NB4 (cell line): Measurements from ENCODE around the gene MESP1.

Source experiments
- POLR2A ChIP-seq: IDR thresholded peaks from 2 replicates; pipeline ENCODE4 v1.6.1; 2011; ENCODE audit warnings: mild to moderate bottlenecking; ENCODE audit not compliant: insufficient read length; ENCODE audit errors: extremely low read depth
- TF ChIP-seq, protein P1 (sequence below): IDR thresholded peaks from one replicate; pipeline ENCODE4 v1.5.1; 2012; ENCODE audit warnings: low read depth, low read length

DNA sequence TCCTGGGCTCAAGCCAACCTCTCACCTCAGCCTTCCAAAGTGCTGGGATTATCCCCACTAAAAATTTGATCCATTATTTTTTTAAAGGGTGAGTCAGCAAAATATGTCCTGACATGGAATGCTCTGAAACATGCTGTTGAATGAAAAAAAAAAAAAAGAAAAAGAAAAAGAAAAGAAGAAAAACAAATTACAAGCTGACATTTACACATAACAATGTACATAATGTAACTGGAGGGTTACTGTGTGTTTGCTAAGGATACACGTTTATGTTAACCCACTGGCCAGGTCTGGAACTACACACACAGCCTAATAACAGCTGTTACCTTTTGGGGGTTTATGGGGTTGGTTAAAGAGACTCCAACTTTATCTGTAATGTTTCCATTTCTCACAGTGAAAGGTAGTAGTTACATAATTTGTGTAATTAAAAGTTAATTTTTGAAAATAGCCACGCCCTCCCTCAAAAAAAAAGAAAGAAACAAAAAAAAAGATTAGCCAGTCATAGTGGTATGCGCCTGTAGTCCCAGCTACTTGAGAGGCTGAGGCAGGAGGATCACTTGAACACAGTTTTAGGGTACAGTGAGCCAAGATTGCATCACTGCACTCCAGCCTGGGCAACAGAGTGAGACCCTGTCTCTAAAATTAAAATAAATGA, 22.0 kb upstream of the MESP1 start:
- TF ChIP-seq, protein P1, sequence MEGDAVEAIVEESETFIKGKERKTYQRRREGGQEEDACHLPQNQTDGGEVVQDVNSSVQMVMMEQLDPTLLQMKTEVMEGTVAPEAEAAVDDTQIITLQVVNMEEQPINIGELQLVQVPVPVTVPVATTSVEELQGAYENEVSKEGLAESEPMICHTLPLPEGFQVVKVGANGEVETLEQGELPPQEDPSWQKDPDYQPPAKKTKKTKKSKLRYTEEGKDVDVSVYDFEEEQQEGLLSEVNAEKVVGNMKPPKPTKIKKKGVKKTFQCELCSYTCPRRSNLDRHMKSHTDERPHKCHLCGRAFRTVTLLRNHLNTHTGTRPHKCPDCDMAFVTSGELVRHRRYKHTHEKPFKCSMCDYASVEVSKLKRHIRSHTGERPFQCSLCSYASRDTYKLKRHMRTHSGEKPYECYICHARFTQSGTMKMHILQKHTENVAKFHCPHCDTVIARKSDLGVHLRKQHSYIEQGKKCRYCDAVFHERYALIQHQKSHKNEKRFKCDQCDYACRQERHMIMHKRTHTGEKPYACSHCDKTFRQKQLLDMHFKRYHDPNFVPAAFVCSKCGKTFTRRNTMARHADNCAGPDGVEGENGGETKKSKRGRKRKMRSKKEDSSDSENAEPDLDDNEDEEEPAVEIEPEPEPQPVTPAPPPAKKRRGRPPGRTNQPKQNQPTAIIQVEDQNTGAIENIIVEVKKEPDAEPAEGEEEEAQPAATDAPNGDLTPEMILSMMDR: peak; percentile 22
- no peak for TF ChIP-seq POLR2A
